HG03175 (cell line): ENCODE data around the gene POLA2.
"Not testable (repeated sequence)": the region's sequence is repeated elsewhere in the genome, so short reads cannot be mapped to it uniquely, and the experiment has no call there.

Experiments used
- ATAC-seq: cut with Tn5 transposase; IDR thresholded peaks from one replicate; pipeline ENCODE4 v1.9.1; 2021; ENCODE audit warnings: mild to moderate bottlenecking, moderate library complexity; ENCODE audit not compliant: unreplicated experiment

Gene POLA2, protein sequence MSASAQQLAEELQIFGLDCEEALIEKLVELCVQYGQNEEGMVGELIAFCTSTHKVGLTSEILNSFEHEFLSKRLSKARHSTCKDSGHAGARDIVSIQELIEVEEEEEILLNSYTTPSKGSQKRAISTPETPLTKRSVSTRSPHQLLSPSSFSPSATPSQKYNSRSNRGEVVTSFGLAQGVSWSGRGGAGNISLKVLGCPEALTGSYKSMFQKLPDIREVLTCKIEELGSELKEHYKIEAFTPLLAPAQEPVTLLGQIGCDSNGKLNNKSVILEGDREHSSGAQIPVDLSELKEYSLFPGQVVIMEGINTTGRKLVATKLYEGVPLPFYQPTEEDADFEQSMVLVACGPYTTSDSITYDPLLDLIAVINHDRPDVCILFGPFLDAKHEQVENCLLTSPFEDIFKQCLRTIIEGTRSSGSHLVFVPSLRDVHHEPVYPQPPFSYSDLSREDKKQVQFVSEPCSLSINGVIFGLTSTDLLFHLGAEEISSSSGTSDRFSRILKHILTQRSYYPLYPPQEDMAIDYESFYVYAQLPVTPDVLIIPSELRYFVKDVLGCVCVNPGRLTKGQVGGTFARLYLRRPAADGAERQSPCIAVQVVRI

GRCh38 chr11:65261591-65262380, at the start of gene POLA2:
TSS of gene POLA2 (plus strand) at chr11:65261962. CDS start at chr11:65262293, 331 bp downstream.
- ATAC-seq = peak; percentile 75

- ATAC-seq = no peak
These were observed 49.4 kb upstream of the POLA2 start for GRCh38 chr11:65212226-65212801.

- ATAC-seq = no peak
These were observed 48.2 kb upstream of the POLA2 start for GRCh38 chr11:65213322-65214211.

- ATAC-seq = no peak
These were observed 47.4 kb upstream of the POLA2 start for GRCh38 chr11:65214212-65214845.

GRCh38 chr11:65215441-65216076, 46.2 kb upstream of the POLA2 start:
- ATAC-seq = no peak

DNA sequence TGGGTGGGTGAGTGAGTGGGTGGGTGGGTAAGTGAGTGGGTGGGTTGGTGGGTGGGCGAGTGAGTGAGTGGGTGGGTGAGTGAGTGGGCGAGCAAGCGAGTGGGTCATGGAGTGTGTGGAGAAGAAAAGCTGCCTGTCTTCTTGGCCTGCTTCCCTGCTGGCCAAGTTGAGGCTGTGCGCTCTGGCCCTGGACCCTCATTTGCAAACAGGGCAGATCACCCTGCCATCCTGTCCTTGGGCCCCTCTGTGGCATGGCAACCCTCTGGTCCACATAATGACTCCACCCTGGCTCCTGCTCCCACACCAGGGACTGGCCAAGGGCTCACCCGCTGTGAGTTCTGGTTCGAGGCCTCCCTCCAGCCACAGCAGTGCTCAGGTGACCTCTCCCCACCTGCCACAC, 44.9 kb upstream of the POLA2 start:
- no peak for ATAC-seq

DNA sequence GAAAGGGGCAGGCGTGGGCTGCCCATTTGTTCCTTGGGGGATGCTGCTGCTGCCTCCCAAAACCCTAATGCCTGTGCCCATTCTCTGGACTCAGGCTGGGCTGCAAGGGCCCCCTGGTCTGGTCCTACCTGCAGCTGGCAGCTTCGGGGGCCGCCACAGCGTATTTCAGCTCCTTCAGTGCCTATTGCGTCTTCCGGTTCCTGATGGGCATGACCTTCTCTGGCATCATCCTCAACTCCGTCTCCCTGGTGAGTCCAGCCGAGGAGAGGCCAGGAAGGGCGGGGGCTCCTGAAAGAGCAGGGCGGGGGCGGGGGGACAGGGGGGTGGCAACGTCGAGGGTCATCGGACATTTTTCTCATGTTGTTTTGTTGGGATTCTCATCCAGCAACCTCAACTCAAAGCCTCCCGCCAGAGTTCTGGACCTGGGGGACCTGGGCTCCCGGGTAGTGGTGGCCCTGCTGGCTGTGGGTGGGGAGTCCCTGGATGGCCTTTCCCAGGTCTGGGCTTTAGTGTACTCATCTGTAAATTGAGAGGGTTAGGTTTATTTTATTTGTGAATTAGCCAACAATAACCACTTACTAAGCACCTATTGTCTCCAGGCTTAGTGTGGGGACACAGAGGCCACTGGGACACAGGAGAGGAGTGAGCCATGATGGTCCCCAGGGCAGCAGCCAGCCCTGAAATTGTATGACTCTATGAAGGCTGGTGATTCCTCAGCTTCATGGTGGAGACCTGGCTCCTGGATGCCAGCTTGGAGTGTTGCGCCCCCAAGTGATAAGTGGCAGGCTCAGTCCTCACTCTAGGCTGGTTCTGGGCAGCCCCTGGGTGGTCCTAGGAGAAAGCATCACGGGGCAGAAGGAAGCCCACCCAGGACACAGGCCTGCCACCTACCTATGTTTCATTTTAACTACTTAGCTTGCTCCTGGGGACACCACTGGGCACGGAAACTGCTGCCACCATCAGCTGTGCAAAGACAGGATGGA, 44.0 kb upstream of the POLA2 start:
- no peak for ATAC-seq

DNA sequence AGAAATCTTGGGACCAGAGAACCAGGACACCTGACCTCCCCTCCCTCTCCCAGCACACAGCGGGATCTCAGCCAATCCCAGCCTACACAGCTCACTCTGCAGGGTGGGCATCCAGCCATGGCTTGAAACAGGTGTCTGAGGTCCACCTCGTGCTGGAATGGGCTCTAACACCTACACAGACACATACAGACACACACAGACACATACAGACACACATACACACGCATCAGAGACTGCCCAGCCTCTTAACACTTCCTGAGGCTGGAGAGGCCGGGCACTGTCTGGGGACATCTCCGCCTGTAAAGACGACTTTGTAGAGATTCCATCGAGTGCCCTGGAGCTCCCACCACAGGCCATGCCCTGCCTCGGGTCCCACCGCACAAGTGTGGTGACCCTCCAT, 43.3 kb upstream of the POLA2 start:
- no peak for ATAC-seq

- no peak for ATAC-seq
These were observed 41.9 kb upstream of the POLA2 start for GRCh38 chr11:65219930-65220213.

DNA sequence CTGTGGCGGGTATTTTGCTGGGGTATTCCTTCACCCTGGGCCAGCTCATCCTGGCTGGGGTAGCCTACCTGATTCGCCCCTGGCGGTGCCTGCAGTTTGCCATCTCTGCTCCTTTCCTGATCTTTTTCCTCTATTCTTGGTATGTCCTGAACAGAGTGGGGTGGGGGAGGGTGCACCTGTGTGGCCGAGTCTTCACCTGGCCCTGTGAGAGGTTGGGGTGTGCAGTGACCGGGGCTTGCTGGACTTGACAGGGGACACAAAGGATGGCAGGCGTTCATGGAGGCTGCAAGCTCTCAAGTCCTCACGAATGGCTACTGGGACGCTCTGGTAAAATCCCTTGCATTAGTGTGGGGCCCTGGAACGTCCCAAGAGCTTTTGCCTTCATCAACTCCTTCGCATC, 40.7 kb upstream of the POLA2 start:
- ATAC-seq = no peak

DNA sequence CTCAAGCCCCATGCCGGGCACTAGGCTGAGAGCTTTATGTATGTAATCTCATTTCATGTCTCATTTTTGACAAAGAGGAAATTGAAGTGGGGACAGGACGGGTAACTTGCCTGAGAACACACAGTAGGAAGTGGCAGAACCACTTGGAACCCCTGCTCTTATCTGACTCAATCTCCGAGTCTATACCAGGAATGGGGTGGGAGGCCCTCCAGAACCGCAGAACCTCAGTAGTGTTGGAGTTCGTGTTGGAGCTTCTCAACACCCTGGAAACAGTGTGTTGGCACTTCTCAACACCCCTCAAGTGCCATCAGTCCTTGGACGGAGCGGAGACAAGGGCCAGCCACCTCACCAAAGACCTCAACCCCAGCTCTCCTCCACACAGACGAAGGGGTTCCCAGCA, 38.8 kb upstream of the POLA2 start:
- ATAC-seq = no peak

DNA sequence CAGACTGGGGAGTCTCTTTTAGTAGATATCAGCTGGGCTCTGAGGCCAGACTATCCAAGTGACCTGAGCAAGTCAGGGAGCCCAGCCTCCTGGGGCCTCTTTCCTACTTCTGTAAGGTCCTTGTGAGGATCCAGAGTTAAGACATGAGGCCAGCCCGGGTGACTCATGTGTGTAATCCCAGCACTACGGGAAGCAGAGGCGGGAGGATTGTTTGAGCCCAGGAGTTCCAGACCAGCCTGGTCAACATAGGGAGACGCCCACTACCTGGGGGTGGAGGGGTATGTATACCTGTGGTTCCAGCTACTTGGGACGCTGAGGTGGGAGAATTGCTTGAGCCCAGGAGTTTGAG, 36.9 kb upstream of the POLA2 start:
- no peak for ATAC-seq

DNA sequence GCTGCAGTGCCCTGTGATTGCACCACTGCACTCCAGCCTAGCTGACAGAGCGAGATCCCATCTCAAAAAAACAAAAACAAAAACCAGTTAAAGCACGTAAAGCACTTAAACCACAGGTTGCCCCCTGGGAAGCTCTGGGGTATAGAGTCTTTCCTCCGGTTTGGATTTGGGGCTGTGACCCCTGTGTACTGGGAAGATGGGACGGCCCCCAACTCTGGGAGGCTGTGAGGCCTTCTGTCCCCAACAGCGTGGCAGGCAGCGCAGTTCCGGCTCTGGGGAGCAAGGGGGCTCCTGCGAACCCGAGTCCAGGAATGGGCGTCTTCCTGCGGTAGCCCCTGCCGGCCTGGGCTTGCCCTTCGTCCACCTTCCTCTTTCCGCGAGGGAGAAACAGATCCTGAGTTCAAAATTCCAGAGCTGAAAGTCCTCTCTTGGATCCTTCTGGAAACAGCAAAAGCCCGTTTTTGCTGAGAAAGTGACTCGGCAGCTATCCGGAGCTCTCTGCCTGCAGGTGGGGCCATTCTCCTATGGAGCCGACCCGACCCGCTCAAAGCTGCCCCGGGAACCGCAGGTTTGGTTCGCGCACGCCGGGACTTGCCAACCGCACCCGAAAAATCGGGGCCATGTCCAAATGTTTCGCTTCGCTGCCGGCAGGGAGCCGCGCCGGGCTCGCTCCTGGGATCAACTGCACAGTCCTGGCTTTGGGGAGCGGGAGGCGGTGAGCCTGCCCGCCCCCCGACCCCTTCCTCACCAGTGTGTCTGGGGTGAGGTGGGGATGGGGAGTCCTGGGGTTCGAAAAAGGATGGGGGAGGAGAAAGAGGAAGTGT, 36.3 kb upstream of the POLA2 start:
- ATAC-seq = no peak

DNA sequence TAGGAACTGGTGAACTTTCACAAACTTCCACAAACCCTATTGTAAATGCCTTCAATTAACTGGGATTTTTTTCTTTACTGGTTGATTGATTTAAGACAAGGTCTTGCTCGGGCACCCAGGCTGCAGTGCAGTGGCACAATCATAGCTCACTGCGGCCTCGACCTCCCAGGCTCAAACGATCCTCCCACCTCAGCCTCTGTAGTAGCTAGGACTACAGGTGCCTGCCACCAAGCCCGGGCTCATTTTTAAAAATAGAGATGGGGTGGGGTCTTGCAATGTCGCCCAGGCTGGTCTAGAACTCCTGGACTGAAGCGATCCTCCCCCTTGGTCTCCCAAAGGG, 35.7 kb upstream of the POLA2 start:
- no peak for ATAC-seq

DNA sequence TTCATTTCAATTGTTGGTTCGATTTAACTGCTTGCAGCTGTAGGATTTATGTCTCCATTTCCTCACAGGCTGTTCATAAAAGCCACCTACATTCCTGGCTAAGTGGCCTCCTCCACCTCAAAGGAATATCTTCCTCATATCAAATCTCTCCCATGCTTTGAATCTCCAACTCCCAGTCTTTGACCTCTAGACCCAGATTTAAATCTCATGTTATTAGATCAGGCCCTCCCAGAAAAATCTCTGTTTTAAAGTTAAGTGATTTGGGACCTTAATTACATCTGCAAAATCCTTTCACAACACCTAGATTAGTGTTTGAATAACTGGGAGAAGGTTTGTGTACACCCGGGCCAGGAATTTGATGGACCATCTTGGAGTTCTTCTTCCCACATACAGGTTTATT, 33.9 kb upstream of the POLA2 start:
- no peak for ATAC-seq

DNA sequence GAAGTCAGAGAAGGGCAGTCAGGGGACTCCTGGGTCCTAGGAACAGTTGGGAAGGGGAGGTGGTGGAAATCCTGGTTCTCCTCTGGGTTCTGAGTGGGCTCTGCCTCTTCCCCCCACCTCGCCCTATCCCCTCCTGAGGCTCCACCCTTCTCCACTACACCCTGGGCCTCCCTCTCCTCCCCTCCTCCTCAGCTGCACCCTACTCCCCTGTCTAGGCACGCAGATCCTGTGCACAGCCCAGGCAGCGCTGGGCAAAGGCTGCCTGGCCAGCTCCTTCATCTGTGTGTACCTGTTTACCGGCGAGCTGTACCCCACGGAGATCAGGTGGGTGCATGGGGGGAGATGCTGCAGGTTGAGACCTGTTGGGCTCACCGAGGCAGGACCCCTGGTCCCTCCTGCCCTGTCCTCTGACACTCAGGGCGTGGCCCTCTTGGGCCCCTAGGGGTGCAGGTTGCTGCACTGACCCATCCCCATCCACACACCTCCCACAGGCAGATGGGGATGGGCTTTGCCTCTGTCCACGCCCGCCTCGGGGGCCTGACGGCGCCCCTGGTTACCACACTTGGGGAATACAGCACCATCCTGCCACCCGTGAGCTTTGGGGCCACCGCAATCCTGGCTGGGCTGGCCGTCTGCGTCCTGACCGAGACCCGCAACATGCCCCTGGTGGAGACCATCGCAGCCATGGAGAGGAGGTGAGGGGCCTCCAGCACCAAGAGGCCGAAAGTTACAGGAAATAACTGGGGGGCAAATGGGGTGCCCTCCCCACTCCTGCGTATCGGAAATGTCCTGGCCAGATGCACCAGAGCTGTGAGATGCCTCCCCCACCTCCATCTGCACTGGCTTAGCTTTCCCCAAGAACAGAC, 25.3 kb upstream of the POLA2 start:
- no peak for ATAC-seq

DNA sequence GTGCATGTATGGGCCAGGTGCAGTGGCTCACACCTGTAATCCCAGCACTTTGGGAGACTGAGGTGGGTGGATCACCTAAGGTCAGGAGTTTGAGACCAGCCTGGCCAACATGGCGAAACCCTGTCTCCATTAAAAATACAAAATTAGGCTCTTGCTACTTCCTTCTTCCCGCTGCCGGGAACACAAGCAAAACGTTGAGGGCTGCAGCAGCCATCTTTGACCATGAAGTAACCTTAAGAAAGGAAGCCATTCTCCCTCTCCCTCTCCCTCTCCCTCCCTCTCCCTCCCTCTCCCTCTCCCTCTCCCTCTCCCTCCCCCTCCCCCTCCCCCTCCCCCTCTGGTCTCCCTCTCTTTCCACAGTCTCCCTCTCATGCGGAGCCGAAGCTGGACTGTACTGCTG, 23.5 kb upstream of the POLA2 start:
- not testable (repeated sequence) for ATAC-seq
